SJCRH30 (cell line): ENCODE data around the gene CYTH4. TPM values are rescaled to one million over a fixed set of nuclear protein-coding genes. Genes with fewer than 3 reads are reported as not detected.
"Not testable (repeated sequence)": the region's sequence is repeated elsewhere in the genome, so short reads cannot be mapped to it uniquely, and the experiment has no call there.

Source experiments
- DNase-seq, 2 experiments: peaks; one replicate each; pipeline ENCODE4 v3.0.0-alpha.2; 2015 to 2020
- H3K27ac ChIP-seq: fragments of 250-450 bp; sonication (Bioruptor Pico); 2 replicates; pipeline ENCODE4 v1.5.1; 2020; ENCODE audit warnings: mild to moderate bottlenecking, moderate library complexity
- H3K27me3 ChIP-seq: fragments of 250-450 bp; sonication (Bioruptor Pico); 2 replicates; pipeline ENCODE4 v1.5.1; 2020; ENCODE audit warnings: mild to moderate bottlenecking, moderate library complexity
- H3K36me3 ChIP-seq: fragments of 250-450 bp; sonication (Bioruptor Pico); 2 replicates; pipeline ENCODE4 v1.5.1; 2020; ENCODE audit warnings: mild to moderate bottlenecking, moderate library complexity
- H3K4me1 ChIP-seq: fragments of 250-450 bp; sonication (Bioruptor Pico); 2 replicates; pipeline ENCODE4 v1.5.1; 2020; ENCODE audit warnings: mild to moderate bottlenecking, moderate library complexity
- H3K4me3 ChIP-seq: fragments of 250-450 bp; sonication (Bioruptor Pico); 2 replicates; pipeline ENCODE4 v1.5.1; 2020; ENCODE audit warnings: mild to moderate bottlenecking, moderate library complexity
- H3K9me3 ChIP-seq: fragments of 250-450 bp; sonication (Bioruptor Pico); replicated peaks from 2 replicates; pipeline ENCODE4 v1.5.1; 2020; ENCODE audit warnings: mild to moderate bottlenecking, moderate library complexity
- total RNA-seq: library from RNA; depleted of rRNA; stranded (reverse); fragments of >200 nt; shearing (Covaris generic); gene quantifications from 2 replicates; pipeline ENCODE4 v1.2.3, GENCODE V29; 2014

Gene CYTH4
- total RNA-seq, 1 experiment from 2014 or later: not detected

DNA sequence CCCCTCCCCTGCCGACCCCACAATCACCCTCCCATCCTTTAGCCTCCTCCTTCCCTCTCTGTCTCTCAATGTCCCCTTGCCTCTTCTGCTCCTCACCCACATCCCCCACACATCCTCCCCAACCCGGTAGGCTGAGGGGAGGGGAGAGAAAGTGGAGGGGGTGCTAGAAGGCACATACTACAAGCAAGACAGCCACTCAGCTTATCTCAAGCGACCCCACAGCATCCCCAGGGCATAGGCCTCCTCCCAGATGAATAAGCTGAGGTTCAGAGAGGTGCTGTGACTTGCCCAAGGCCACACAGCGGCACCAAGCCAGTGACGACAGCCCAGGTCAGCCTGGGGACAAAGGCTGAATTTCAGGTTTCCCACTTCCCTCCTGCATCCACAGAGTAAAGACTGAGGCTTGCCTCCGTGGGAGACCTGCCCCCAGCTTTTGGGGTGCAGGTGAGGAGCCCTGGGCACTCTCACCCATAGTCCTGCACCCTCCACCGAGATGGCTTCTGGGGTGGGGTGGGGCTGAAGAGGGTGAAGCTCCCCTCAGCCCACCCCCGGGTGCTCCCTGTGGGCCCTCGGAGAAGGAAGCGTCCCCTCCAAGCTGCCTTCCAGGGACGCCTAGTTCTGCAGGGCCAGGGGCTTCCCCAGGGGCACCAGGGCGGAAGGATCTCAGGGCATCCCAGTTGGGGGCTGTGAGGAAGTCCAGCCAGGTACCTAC is 38.8 kb upstream of the CYTH4 start:
- Histone ChIP-seq H3K4me3 (no peak overlapping the region), H3K27ac (no peak overlapping the region), H3K27me3 (peaks cover 6% of the 10 kb centered on the region; the same call in 1 of the 2 replicates), H3K36me3 (no peaks in the 10 kb centered on the region), H3K9me3 (no peaks in the 10 kb centered on the region), H3K4me1 (no peaks in the 10 kb centered on the region)
- no peak for DNase-seq

DNA sequence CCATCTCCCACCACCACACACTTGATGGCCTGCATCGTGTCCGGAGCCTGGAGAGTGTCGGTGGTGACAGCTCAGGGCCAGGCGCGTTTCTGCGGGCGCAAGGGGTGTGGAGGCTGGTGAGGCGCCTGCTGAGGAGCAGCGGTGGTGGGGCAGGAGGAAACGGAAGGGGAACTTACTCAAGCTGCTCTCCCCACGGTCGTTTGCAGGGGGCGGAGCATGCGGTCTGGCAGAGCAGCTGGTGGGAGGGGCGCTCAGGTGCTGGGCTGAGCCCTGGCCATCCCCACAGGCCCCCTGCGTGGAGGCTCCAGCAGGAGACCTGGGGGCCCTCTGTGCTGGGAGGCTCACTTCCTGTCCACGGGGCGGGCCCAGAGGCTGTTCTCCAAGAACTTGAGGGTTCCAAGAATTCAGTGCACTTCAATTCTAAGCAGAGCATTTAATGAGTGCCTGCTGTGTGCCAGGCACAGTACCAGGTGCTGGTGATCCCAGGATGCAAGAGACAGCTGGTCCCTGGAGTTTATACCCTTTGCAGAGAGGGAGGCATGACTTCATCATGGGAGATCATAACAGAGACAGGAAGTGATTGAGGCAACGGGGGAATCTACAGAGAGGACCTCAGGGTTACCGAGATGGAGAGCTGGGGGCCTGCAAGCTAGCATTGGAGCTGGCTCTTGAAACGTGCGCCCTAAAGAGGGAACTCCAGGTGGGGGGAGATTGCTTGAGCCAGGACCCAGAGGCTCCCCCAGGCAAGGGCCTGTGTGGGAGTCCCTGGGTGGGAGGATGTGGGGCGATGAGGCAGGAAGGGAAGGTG is 38.0 kb upstream of the CYTH4 start, which contains the start of gene RAC2:
RAC2 (minus strand) TSS at position 156 of the 808 bp plus-strand sequence; CDS start at position 35, 121 bp downstream.
- Histone ChIP-seq H3K4me1 (no peaks in the 10 kb centered on the region), H3K36me3 (no peaks in the 10 kb centered on the region), H3K9me3 (no peaks in the 10 kb centered on the region), H3K27ac (no peak within 1 kb of the TSS), H3K27me3 (0 out of 2 replicates have a peak, but pooled peaks cover 6% of the 10 kb centered on the region), H3K4me3 (no peak within 1 kb of the TSS)
- no peak for DNase-seq

- H3K27me3 ChIP-seq: 0 out of 2 replicates have a peak, but pooled peaks cover 3% of the 10 kb centered on the region
- DNase-seq: no peak
Measured at GRCh38 chr22:37244922-37245722, 37.2 kb upstream of the CYTH4 start.

GRCh38 chr22:37245740-37246139 is 36.6 kb upstream of the CYTH4 start:
- no peak for DNase-seq
- Histone ChIP-seq H3K27ac (no peak overlapping the region), H3K4me3 (no peak overlapping the region), H3K9me3 (no peaks in the 10 kb centered on the region), H3K36me3 (no peaks in the 10 kb centered on the region), H3K4me1 (no peaks in the 10 kb centered on the region), H3K27me3 (no peaks in the 10 kb centered on the region)

More at GRCh38 chr22:37244922-37245722, 37.2 kb upstream of the CYTH4 start:
- no peak overlapping the region for H3K4me3 ChIP-seq
- no peaks in the 10 kb centered on the region for H3K36me3 ChIP-seq
- H3K27ac ChIP-seq: no peak overlapping the region
- H3K4me1 ChIP-seq: no peaks in the 10 kb centered on the region
- no peaks in the 10 kb centered on the region for H3K9me3 ChIP-seq

DNA sequence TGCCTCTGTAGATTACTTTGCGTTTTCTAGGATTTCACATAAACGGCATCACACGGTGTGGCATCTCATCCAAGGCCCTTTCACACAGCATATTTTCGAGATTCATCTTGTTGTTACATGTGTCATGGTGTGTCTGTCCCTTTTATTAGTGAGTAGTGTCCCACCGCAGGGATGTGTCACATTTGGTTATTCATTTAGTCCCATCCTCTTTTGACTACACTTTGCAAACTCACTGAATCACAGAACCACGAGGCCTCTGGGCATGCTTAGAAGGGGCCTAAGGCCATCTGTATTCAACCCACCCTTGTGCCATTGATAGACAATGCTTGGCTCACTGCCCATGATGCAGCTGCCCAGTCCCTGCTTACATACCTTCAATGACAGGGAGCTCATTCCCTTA is 34.1 kb upstream of the CYTH4 start:
- Histone ChIP-seq H3K4me3 (no peak overlapping the region), H3K27ac (no peak overlapping the region), H3K4me1 (no peaks in the 10 kb centered on the region), H3K27me3 (no peaks in the 10 kb centered on the region), H3K9me3 (no peaks in the 10 kb centered on the region; the same call in 1 of the 2 replicates), H3K36me3 (no peaks in the 10 kb centered on the region)
- DNase-seq: no peak

DNA sequence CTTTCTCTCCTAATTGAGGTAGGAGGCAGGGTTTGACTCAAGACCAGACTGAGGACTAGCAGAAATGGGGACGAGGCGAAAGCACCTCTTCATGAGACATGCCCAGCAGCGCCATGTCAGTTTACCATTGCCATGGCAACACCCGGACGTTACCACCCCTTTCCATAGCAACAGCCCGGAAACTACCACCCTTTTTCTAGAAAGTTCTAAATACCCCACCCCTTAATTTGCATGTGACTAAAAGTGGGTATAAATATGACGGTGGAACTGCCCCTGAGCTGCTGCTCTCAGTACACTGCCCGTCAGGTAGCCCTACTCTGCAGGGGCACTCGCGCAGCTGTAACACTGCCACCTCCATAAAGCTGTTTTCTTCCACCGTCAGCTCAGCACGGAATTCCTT is 32.3 kb upstream of the CYTH4 start:
- Histone ChIP-seq H3K9me3 (no peaks in the 10 kb centered on the region; the same call in 1 of the 2 replicates), H3K4me1 (no peaks in the 10 kb centered on the region), H3K36me3 (no peaks in the 10 kb centered on the region), H3K27ac (no peak overlapping the region), H3K27me3 (no peaks in the 10 kb centered on the region), H3K4me3 (no peak overlapping the region)
- no peak for DNase-seq

- H3K4me3 ChIP-seq, DNase-seq, H3K36me3 ChIP-seq, H3K27ac ChIP-seq, H3K27me3 ChIP-seq, H3K9me3 ChIP-seq, H3K4me1 ChIP-seq: not testable (repeated sequence)
Measured at GRCh38 chr22:37251836-37252235, 30.5 kb upstream of the CYTH4 start.

- Histone ChIP-seq H3K9me3 (no peaks in the 10 kb centered on the region; the same call in 1 of the 2 replicates), H3K27me3 (no peaks in the 10 kb centered on the region), H3K27ac (no peak overlapping the region), H3K4me3 (no peak overlapping the region), H3K36me3 (no peaks in the 10 kb centered on the region), H3K4me1 (no peaks in the 10 kb centered on the region)
- DNase-seq: no peak
Measured at GRCh38 chr22:37253126-37253660, 29.1 kb upstream of the CYTH4 start.

- Histone ChIP-seq H3K4me1 (no peaks in the 10 kb centered on the region), H3K4me3 (no peak overlapping the region), H3K27me3 (no peaks in the 10 kb centered on the region), H3K9me3 (no peaks in the 10 kb centered on the region; the same call in 1 of the 2 replicates), H3K27ac (no peak overlapping the region), H3K36me3 (no peaks in the 10 kb centered on the region)
- DNase-seq: no peak
Measured at GRCh38 chr22:37254209-37254866, 28.0 kb upstream of the CYTH4 start.

DNA sequence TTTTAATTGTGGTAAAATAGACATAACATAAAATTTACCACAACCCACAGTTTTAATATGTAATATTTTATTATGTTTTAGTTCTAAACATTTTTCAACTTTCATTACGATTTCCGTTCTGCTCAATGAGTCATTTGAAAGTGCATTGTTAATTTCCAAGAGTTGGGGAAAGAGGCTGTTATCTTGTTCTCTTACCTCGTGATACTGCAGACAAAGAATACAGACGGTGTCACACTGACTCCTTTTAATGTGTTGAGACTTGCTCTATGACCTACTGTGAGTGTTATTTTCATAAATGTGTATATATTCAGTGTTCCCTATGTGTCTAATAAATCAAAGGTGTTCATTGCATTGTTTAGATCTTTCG is 27.5 kb upstream of the CYTH4 start:
- Histone ChIP-seq H3K9me3 (no peaks in the 10 kb centered on the region; the same call in 1 of the 2 replicates), H3K36me3 (no peaks in the 10 kb centered on the region), H3K27ac (no peak overlapping the region), H3K4me3 (no peak overlapping the region), H3K4me1 (no peaks in the 10 kb centered on the region), H3K27me3 (no peaks in the 10 kb centered on the region)
- no peak for DNase-seq

- no peak overlapping the region for H3K4me3 ChIP-seq
- no peaks in the 10 kb centered on the region for H3K36me3 ChIP-seq
- no peaks in the 10 kb centered on the region; the same call in 1 of the 2 replicates for H3K9me3 ChIP-seq
- no peak for DNase-seq
- no peak overlapping the region for H3K27ac ChIP-seq
- H3K27me3 ChIP-seq: peaks cover 5% of the 10 kb centered on the region; the same call in 1 of the 2 replicates
- no peaks in the 10 kb centered on the region for H3K4me1 ChIP-seq
Measured at GRCh38 chr22:37255558-37256006, 26.7 kb upstream of the CYTH4 start.

- H3K9me3 ChIP-seq: no peaks in the 10 kb centered on the region; the same call in 1 of the 2 replicates
- no peak overlapping the region for H3K4me3 ChIP-seq
- H3K4me1 ChIP-seq: no peaks in the 10 kb centered on the region
- H3K36me3 ChIP-seq: no peaks in the 10 kb centered on the region
- no peak overlapping the region for H3K27ac ChIP-seq
- H3K27me3 ChIP-seq: peaks cover 9% of the 10 kb centered on the region; the same call in 1 of the 2 replicates
- DNase-seq: no peak
Measured at GRCh38 chr22:37256075-37256726, 26.1 kb upstream of the CYTH4 start.

- Histone ChIP-seq H3K27ac (no peak overlapping the region), H3K27me3 (peaks cover 10% of the 10 kb centered on the region; the same call in 1 of the 2 replicates)
- no peak for DNase-seq
Measured at GRCh38 chr22:37258005-37258752, 24.1 kb upstream of the CYTH4 start.

More at GRCh38 chr22:37258005-37258752, 24.1 kb upstream of the CYTH4 start:
- no peaks in the 10 kb centered on the region for H3K36me3 ChIP-seq
- no peaks in the 10 kb centered on the region; the same call in 1 of the 2 replicates for H3K9me3 ChIP-seq
- H3K4me3 ChIP-seq: no peak overlapping the region
- H3K4me1 ChIP-seq: no peaks in the 10 kb centered on the region
